Mammary epithelial cell (primary cell): ENCODE data around the gene SORCS2.

Source experiments
- CTCF ChIP-seq, 2 donors: IDR thresholded peaks in 1 of 2; conservative IDR thresholded peaks in 1 of 2; 2 replicates each; pipeline ENCODE4 v1.5.1; 2011 to 2012; ENCODE audit warnings: inconsistent platforms in 2 of 2, low read length in 2 of 2, mild to moderate bottlenecking in 2 of 2, control low read depth in 1 of 2, low read depth in 1 of 2; ENCODE audit not compliant: insufficient read depth in 1 of 2; ENCODE audit errors: extremely low read depth in 1 of 2
- EZH2 ChIP-seq: IDR thresholded peaks from 2 replicates; pipeline ENCODE4 v1.6.1; 2012; ENCODE audit warnings: low read length, inconsistent platforms, borderline replicate concordance

- TF ChIP-seq CTCF (conservative IDR thresholded peaks at IDR 0.05 in 1 of 2, IDR thresholded peaks at IDR 0.05 in 1 of 2; ENCODE audit: extremely low read depth in 1 of 2, insufficient read depth in 1 of 2, low read depth in 1 of 2, low read length in 2 of 2) = no peak
- no peak for TF ChIP-seq EZH2
Observed at GRCh38 chr4:7337196-7338058, 145.1 kb downstream of the SORCS2 start.
